ENCODE results near the gene SLC27A1.
"Not testable (repeated sequence)": the region's sequence is repeated elsewhere in the genome, so short reads cannot be mapped to it uniquely, and the experiment has no call there.

SLC27A1 gene

DNA sequence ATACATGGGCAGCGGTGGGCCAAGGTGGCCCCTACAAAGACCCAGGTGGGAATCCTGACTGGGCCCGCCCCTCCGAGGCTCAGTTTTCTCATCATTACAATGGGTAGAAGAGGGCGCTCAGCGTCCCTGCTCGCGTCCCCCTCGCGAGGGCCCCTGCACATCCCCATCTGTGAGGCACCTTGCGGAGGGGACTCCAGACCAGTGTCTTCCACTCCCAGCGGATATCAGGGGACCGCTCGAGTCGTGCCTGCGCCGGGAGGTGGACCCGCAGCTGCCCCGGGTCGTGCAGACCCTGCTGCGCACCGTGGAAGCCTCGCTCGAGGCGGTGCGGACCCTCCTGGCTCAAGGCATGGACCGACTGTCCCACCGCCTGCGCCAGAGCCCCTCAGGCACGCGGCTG is 69.8 kb downstream of the SLC27A1 start:
- no peak for DNase-seq

DNA sequence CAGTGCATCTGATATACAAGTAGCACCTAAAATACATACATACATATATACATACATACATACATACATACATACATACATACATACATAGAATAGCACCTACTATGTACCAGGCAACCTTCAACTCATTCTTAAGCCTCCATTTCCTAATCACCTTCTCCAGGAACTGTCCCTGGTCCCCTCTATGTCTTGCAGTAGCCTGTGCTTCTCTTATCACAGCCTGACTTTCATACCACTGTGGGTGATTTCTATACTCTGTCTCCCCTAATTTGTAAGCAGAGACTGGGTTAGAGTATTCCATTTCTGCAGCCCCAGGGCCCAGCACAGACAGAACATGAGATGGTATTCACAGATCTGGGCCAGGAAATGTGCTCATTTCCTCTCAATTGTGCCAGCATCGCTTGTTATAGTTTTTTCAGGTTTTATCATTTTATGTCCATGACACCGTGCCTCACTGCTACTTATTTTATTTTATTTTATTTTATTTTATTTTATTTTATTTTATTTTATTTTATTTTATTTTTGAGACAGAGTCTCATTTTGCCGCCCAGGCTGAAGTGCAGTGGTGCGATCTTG is 70.9 kb downstream of the SLC27A1 start:
- DNase-seq: no peak

DNA sequence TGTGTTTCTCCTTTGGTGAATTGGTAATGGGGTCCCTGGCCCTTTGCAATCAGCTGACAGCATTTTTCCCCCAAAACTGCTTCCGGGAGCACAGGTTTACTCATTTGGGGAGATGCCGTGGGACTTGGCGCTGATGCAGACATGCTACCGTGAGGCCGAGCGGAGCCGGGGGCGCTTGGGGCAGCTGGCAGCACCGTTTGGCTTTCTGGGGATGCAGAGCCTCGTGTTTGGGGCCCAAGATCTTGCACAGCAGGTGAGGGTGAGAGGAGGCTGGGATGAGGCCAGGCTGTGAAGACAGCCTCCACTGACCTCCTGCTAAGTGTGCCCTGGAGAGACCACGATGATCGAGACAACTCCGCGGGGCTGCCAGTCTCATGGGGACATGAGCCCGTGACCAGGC is 71.7 kb downstream of the SLC27A1 start:
- no peak for DNase-seq

DNA sequence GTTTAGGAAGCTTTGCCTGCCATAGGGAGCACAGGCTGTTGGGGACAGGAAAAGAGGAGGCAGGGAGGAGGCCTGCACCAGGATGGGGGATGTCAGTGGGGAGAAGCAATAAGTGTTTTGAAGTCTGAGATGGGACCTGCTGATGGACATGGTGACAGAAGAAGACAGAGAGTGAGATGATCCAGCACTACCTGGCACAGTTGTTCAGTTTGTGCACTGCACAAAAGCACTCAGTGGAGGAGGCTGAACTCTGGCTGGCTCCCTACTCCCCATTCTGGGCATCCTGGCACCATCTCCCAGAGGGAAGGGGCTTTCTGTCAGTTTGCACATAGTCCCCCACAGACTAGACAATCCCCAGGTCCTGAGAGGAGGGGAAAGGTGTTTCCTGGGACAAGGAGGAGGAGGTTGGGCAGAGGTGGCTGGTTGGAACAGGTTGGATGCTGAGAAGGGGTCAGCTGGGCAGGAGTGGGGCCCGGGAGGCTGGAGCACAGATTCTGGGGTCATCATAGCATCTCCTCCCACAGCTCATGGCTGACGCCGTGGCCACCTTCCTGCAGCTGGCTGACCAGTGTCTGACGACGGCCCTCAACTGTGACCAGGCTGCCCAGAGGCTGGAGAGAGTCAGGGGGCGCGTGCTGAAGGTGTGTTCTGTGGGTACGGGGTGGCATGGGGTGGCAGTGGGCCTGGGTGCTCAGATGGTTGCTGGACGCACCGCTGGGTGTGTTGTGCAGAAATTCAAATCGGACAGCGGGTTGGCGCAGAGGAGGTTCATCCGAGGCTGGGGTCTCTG is 72.7 kb downstream of the SLC27A1 start:
- DNase-seq: no peak

DNA sequence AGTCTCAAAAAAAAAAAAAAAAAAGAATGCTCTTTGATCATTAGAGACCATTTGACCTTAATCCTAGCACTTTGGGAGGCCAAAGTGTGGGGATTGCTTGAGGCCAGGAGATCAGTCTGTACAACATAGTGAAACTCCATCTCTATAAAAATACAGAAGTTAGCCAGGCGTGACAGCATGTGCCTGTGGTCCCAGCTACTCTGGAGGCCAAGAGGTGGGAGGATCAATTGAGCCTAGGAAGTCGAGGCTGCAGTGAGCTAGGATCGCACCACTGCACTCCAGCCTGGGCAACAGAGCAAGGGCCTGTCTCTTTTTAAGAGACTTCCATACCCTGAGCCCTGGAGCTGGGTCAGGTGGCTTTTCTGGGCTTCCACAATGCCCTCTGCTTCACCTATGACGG is 73.7 kb downstream of the SLC27A1 start:
- DNase-seq: no peak

DNA sequence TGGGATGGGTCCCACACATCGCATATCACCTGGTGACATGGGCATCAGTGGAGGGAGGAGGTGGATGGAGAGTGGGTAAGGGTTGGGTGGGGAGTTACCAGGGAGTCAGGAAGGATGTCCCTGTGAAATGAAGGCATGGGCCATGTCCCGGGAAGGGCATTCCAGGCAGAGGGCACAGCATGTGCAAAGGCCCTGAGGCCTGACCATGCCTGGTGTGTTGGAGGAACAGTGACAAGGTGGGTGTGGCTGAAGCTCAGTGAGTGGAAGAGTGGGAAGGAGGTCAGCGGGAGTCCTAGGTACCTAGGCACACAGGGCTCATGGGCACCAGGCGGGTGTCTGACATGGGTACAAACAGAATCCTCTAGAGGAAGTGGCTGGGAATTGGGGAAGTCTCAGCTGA is 74.1 kb downstream of the SLC27A1 start:
- DNase-seq: no peak

DNA sequence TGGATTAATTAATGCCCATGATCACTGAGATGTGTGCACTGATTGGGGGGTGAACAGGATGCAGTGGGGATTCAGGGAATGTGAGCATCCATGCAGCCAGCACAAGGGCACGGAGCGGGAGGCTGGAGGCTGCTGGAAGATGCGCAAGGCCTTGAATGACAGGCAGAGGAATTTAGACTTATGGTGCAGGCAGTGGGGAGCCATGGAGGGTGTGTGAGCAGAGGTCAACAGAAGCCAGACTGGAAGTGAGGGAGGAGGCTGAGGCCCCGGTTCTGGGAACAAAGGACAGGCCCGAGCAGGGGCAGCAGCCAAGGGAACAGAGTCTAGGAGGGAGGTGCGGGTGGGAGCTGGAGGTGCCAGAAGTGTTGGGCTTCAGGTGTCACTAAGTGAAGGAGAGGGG is 77.8 kb downstream of the SLC27A1 start:
- no peak for DNase-seq

DNA sequence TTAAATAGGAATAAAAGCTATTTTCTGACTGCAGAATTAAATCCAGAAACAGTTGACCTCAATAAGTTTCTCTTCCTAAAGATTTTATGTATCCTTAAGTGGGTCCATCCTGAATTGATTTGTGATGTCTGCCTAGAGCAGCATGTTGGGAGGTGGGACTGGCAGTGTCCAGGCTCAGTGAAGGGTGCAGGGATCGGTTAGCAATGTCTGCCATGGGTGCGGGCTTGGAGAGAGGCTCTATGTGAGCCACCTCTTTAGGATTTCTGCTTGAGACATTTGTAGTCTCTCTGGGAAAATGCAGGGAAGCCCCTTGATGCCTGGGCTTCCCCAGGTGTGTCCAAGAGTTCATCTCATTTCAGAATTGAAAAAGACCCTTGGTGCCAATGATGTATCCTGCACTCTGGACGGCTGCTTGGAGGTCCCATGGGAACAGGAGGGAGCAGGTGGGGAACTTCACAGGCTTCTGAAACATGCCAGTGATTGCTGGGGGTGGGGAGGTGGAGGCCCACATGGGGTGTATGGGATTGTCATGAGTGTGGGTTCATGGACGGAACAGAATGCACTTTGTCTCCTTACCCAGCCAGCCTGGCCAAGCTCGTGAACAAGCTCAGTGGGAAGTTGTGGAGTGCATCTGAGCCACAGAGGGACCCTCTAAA is 78.9 kb downstream of the SLC27A1 start:
- DNase-seq: no peak

DNA sequence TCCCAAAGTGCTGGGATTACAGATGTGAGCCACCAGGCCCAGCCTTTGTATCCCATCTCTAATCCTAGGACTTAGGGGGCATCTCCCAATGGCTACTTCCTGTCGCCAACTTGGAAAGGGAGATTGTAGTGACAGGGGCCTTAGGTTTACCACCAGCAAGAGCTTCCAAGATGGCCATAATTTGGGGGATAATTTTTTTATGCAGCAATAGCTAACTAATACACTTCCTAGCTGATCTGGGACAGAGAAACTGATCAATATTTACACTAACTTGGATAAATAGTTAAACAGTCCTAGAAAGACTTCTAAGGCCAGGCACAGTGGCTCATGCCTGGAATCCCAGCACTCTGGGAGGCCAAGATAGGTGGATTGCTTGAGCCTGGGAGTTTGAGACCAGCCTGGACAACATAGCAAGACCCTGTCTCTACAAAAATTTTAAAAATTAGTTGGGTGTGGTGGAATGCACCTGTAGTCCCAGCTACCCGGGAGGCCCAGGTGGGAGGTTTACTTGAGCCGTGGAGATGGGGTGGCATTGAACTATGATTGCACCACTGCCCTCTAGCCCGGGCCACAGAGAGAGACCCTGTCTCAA is 79.8 kb downstream of the SLC27A1 start:
- no peak for DNase-seq

DNA sequence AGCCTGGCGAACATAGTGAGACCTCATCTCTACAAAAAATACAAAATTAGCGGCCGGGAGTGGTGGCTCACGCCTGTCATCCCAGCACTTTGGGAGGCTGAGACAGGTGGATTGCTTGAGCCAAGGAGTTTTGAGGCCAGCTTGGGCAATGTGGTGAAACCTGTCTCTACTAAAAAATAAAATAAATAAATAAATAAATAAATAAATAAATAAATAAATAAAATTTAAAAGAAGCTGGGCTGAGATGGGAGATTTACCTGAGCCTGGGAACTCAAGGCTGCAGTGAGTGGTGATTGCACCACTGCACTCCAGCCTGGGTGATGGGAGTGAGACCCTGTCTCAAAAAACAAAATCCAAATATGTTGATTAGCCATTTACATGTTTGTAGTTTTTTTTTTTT is 82.4 kb downstream of the SLC27A1 start:
- DNase-seq: not testable (repeated sequence)

DNA sequence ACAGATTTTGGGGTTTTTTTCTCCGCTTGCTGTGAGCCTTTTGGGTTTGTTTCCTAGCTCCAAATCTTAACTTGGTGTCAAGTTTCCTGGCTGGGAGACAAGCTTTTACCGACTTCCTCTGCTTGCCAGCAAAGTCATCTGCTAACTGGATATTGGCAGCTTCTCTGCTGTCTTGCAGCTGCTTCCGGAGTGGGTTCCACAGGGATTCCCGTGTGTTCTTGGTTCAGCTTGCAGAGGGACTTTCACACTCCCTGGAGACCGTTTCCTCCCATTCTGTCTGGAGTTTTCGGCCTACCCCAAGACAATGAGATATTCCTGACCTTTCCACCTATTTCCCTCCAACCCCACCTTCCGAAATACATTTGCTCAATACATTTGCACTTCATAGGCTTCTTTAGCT is 82.9 kb downstream of the SLC27A1 start:
- no peak for DNase-seq

DNA sequence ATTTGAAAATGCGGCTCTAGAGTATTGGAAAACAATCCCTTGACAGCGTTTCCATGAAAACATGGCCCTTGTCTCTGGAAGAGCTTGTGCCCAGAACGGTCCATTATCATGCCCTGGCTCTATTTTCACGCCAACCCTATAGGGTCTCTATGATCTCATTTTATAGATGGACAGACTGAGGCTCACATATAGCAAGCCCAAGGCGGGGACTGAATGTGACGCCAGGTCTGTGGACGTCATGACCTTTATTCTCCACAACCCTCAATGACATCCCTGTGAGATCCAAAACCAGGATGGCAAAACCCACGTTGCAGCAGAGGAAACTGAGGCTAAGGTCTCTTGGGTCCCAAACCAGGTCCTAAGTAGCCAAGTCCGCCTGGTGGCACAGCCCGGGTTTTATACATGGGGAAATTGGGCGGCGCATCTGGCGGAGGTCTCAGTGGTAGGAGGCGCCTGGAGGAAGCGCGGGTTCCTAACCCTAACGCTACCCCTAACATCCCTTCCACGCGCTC is 84.7 kb downstream of the SLC27A1 start:
- no peak for DNase-seq

DNA sequence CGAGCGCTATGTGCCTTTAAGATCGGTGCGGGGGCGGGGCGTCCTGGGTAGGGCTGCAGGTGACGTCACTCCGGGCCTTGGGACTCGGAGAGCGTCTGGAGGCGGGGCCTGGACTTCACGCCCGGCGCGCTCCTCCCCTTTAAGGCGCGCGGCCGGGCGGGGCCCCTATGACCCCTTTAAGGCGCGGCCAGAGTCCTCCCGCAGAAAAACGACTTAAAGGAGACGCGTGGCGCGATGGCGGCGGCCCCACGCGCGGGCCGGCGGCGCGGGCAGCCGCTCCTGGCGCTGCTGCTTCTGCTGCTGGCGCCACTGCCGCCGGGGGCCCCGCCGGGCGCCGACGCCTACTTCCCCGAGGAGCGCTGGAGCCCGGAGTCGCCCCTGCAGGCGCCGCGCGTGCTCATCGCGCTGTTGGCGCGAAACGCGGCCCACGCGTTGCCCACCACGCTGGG is 85.2 kb downstream of the SLC27A1 start, which contains the start of gene COLGALT1:
TSS of gene COLGALT1 (plus strand) at position 170 of the 449 bp plus-strand sequence. CDS start at position 235, 65 bp downstream.
- DNase-seq: peak; percentile 99

All from activated CD4-positive, alpha-beta T cell treated with anti-CD3 and anti-CD28 coated beads, Interleukin-2, amount 50 U/mL, for 4 hours (primary cell).